Measurements from ENCODE around the gene CDH22. TPM values are rescaled to one million over a fixed set of nuclear protein-coding genes. Genes with fewer than 3 reads are reported as not detected.

CDH22 gene
- total and polyA plus RNA-seq, 2 donors from 2014 or later = 0.19 to 1.6 TPM

- H3K4me3 ChIP-seq (ENCODE audit: low read length in 3 of 3) = no peak overlapping the region
- peaks cover 0 to 19% (median 18%) of the 10 kb centered on the region in 3 donors for H3K4me1 ChIP-seq (ENCODE audit: control insufficient read depth in 2 of 3, insufficient read depth in 2 of 3, low read depth in 1 of 3, low read length in 3 of 3)
- no peaks in the 10 kb centered on the region for H3K27me3 ChIP-seq (ENCODE audit: control insufficient read depth, insufficient read depth, low read length)
- FAIRE-seq (no peak), DNase-seq (peak in 1 of 5 donors; percentile 26)
- no peaks in the 10 kb centered on the region for H3K9me3 ChIP-seq (ENCODE audit: control insufficient read depth in 2 of 3, insufficient read depth in 1 of 3, low read length in 3 of 3)
- H3K27ac ChIP-seq (ENCODE audit: low read depth in 2 of 2, low read length in 2 of 2) = no peak overlapping the region
- H3K9ac ChIP-seq (ENCODE audit: low read length in 3 of 3) = no peak overlapping the region
- TF ChIP-seq CTCF (IDR thresholded peaks at IDR 0.05; ENCODE audit: borderline replicate concordance, extremely low read depth, insufficient read depth) = no peak
- H3K36me3 ChIP-seq (ENCODE audit: control insufficient read depth in 2 of 3, insufficient read depth in 3 of 3, low read length in 3 of 3) = peaks cover 0 to 12% (median 5%) of the 10 kb centered on the region in 3 donors
- intact Hi-C loops (cut with DNase I) = no loop called here
Observed at GRCh38 chr20:46353500-46354206, 45.4 kb upstream of the CDH22 start.

GRCh38 chr20:46352370-46352938, 44.2 kb upstream of the CDH22 start:
- H3K9me3 ChIP-seq (ENCODE audit: control insufficient read depth in 2 of 3, insufficient read depth in 1 of 3, low read length in 3 of 3) = no peaks in the 10 kb centered on the region
- FAIRE-seq = no peak
- no peak overlapping the region for H3K9ac ChIP-seq (ENCODE audit: low read length in 3 of 3)
- H3K27ac ChIP-seq (ENCODE audit: low read depth in 2 of 2, low read length in 2 of 2) = no peak overlapping the region
- H3K4me3 ChIP-seq (ENCODE audit: low read length in 3 of 3) = no peak overlapping the region
- peak in 1 of 5 donors; percentile 12 for DNase-seq
- no peak for TF ChIP-seq CTCF (IDR thresholded peaks at IDR 0.05; ENCODE audit: borderline replicate concordance, extremely low read depth, insufficient read depth)
- peaks cover 0 to 19% (median 18%) of the 10 kb centered on the region in 3 donors for H3K4me1 ChIP-seq (ENCODE audit: control insufficient read depth in 2 of 3, insufficient read depth in 2 of 3, low read depth in 1 of 3, low read length in 3 of 3)
- H3K27me3 ChIP-seq (ENCODE audit: control insufficient read depth, insufficient read depth, low read length) = no peaks in the 10 kb centered on the region
- peaks cover 0 to 12% (median 5%) of the 10 kb centered on the region in 3 donors for H3K36me3 ChIP-seq (ENCODE audit: control insufficient read depth in 2 of 3, insufficient read depth in 3 of 3, low read length in 3 of 3)
- intact Hi-C loops (cut with DNase I) = no loop called here

GRCh38 chr20:46351357-46352058, 43.2 kb upstream of the CDH22 start:
- intact Hi-C loops (cut with DNase I) = no loop called here
- TF ChIP-seq CTCF (IDR thresholded peaks at IDR 0.05; ENCODE audit: borderline replicate concordance, extremely low read depth, insufficient read depth) = no peak
- H3K9ac ChIP-seq (ENCODE audit: low read length in 3 of 3) = no peak overlapping the region
- no peak overlapping the region for H3K4me3 ChIP-seq (ENCODE audit: low read length in 3 of 3)
- H3K36me3 ChIP-seq (ENCODE audit: control insufficient read depth in 2 of 3, insufficient read depth in 3 of 3, low read length in 3 of 3) = peaks cover 0 to 12% (median 5%) of the 10 kb centered on the region in 3 donors
- H3K27ac ChIP-seq (ENCODE audit: low read depth in 2 of 2, low read length in 2 of 2) = no peak overlapping the region
- FAIRE-seq = no peak
- no peaks in the 10 kb centered on the region for H3K27me3 ChIP-seq (ENCODE audit: control insufficient read depth, insufficient read depth, low read length)
- DNase-seq = peak in 1 of 5 donors; percentile 58
- no peaks in the 10 kb centered on the region for H3K9me3 ChIP-seq (ENCODE audit: control insufficient read depth in 2 of 3, insufficient read depth in 1 of 3, low read length in 3 of 3)
- H3K4me1 ChIP-seq (ENCODE audit: control insufficient read depth in 2 of 3, insufficient read depth in 2 of 3, low read depth in 1 of 3, low read length in 3 of 3) = peaks cover 0 to 15% (median 12%) of the 10 kb centered on the region in 3 donors
